Stimulated activated CD8-positive, alpha-beta memory T cell treated with anti-CD3 and anti-CD28 coated beads, Interleukin-4, amount 100 ng/mL, for 4 hours (primary cell): ENCODE data around the gene GCFC2.

Source experiments
- DNase-seq, 2 donors: peaks; one replicate each; pipeline ENCODE4 v3.0.0-alpha.2; 2020; ENCODE audit warnings: low read depth in 2 of 2, low spot score in 1 of 2

The GCFC2 gene

GRCh38 chr2:75632091-75632701 lies 78.5 kb downstream of the GCFC2 start:
- DNase-seq, result no peak

- DNase-seq, result peak in 1 of 2 donors; percentile 28
These were observed 82.7 kb downstream of the GCFC2 start for GRCh38 chr2:75627902-75628504.

- DNase-seq, result no peak
These were observed 87.8 kb downstream of the GCFC2 start for GRCh38 chr2:75622929-75623328.

- DNase-seq, result no peak
These were observed 88.2 kb downstream of the GCFC2 start for GRCh38 chr2:75622500-75622899.

- no peak for DNase-seq
These were observed 89.5 kb downstream of the GCFC2 start for GRCh38 chr2:75621228-75621627.

GRCh38 chr2:75619956-75620740 lies 90.6 kb downstream of the GCFC2 start:
- no peak for DNase-seq

GRCh38 chr2:75616933-75617332 lies 93.8 kb downstream of the GCFC2 start:
- DNase-seq, result no peak

- DNase-seq, result no peak
These were observed 94.3 kb downstream of the GCFC2 start for GRCh38 chr2:75616406-75616805.

- no peak for DNase-seq
These were observed 96.5 kb downstream of the GCFC2 start for GRCh38 chr2:75614162-75614651.

- no peak for DNase-seq
These were observed 97.9 kb downstream of the GCFC2 start for GRCh38 chr2:75612862-75613243.
